WTC11 (cell line): ENCODE measurements around the gene ASCC3.

Experiments
- IRF2 ChIP-seq: sonication (generic); formaldehyde crosslinking; IDR thresholded peaks from 2 replicates; pipeline ENCODE4 v1.8.0; 2022; ENCODE audit warnings: low read depth, missing genetic modification reagents, borderline replicate concordance
- TCF7 ChIP-seq: sonication (generic); formaldehyde crosslinking; IDR thresholded peaks from 2 replicates; pipeline ENCODE4 v1.8.0; 2022; ENCODE audit warnings: mild to moderate bottlenecking, low read depth, missing genetic modification reagents, moderate library complexity
- TF ChIP-seq, protein P1 (sequence below): fragments of 200-600 bp; IDR thresholded peaks from 2 replicates; pipeline ENCODE4 v1.8.0; 2022; ENCODE audit warnings: antibody characterized with exemption
- TF ChIP-seq, protein P2 (sequence below): sonication (generic); formaldehyde crosslinking; IDR thresholded peaks from 2 replicates; pipeline ENCODE4 v1.8.0; 2022; ENCODE audit warnings: mild to moderate bottlenecking, missing genetic modification reagents

DNA sequence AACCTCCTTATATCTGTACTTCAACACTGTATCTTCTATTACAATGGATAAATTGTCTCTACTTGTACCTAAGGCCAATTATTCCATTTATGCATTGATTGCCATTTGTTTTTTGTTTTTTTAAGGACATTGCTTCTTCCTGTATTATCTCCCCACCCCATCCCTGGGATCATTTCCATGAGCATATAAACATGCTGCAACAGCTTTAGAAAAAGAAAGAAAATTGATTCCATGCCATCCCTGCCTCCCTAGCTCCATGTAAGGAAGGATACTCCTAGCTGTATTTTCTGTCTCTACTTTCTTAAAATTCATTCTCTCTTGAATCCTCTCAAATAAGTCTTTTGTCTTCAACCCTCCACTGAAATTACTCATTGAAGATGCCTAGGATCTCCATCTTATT, 314.6 kb downstream of the ASCC3 start:
- TF ChIP-seq, protein P1, sequence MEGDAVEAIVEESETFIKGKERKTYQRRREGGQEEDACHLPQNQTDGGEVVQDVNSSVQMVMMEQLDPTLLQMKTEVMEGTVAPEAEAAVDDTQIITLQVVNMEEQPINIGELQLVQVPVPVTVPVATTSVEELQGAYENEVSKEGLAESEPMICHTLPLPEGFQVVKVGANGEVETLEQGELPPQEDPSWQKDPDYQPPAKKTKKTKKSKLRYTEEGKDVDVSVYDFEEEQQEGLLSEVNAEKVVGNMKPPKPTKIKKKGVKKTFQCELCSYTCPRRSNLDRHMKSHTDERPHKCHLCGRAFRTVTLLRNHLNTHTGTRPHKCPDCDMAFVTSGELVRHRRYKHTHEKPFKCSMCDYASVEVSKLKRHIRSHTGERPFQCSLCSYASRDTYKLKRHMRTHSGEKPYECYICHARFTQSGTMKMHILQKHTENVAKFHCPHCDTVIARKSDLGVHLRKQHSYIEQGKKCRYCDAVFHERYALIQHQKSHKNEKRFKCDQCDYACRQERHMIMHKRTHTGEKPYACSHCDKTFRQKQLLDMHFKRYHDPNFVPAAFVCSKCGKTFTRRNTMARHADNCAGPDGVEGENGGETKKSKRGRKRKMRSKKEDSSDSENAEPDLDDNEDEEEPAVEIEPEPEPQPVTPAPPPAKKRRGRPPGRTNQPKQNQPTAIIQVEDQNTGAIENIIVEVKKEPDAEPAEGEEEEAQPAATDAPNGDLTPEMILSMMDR = no peak
- TF ChIP-seq, protein P2, sequence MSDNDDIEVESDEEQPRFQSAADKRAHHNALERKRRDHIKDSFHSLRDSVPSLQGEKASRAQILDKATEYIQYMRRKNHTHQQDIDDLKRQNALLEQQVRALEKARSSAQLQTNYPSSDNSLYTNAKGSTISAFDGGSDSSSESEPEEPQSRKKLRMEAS (CRISPR knock-in tag) = no peak
- TF ChIP-seq IRF2 (CRISPR knock-in tag) = no peak
- no peak for TF ChIP-seq TCF7
